GM23338 (cell line): Measurements from ENCODE around the gene TAS2R40.

Source experiments
- EZH2phosphoT487 ChIP-seq: fragments of 200-600 bp; sonication (generic); IDR thresholded peaks from one replicate; pipeline ENCODE4 v1.8.1; 2018; ENCODE audit warnings: antibody characterized with exemption; ENCODE audit not compliant: unreplicated experiment
- TF ChIP-seq, protein P1 (sequence below): IDR thresholded peaks from 2 replicates; pipeline ENCODE4 v1.6.1; 2016; ENCODE audit warnings: antibody characterized with exemption
- TF ChIP-seq, protein P2 (sequence below), 2 experiments: fragments of 200-600 bp in 1 of 2; sonication (generic) in 1 of 2; conservative IDR thresholded peaks; 2 replicates each; pipeline versions ENCODE4 v1.5.1 to v1.6.1; 2016 to 2017; ENCODE audit warnings: antibody characterized with exemption in 2 of 2, low read depth in 2 of 2, mild to moderate bottlenecking in 2 of 2, moderate library complexity in 1 of 2

DNA sequence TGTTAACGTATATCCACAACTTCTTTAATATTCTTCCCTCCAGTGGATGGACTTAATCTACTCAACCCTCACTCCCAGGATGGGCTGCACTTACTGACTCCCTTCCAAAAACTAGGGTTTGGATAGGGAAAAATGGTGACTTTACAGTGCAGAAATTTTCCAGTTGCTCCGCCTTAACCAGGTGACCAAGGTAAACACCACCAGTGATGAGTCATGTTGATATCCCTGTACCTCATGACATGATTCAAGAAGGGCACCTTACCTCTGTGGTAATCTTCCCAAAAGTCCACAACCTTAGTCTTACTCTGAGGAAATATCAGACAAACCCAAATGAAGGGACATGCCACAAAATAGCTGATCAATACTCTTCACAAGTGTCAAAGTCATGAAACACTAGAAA lies 37.9 kb downstream of the TAS2R40 start:
- TF ChIP-seq, protein P1, sequence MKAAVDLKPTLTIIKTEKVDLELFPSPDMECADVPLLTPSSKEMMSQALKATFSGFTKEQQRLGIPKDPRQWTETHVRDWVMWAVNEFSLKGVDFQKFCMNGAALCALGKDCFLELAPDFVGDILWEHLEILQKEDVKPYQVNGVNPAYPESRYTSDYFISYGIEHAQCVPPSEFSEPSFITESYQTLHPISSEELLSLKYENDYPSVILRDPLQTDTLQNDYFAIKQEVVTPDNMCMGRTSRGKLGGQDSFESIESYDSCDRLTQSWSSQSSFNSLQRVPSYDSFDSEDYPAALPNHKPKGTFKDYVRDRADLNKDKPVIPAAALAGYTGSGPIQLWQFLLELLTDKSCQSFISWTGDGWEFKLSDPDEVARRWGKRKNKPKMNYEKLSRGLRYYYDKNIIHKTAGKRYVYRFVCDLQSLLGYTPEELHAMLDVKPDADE, result no peak
- TF ChIP-seq, protein P2, sequence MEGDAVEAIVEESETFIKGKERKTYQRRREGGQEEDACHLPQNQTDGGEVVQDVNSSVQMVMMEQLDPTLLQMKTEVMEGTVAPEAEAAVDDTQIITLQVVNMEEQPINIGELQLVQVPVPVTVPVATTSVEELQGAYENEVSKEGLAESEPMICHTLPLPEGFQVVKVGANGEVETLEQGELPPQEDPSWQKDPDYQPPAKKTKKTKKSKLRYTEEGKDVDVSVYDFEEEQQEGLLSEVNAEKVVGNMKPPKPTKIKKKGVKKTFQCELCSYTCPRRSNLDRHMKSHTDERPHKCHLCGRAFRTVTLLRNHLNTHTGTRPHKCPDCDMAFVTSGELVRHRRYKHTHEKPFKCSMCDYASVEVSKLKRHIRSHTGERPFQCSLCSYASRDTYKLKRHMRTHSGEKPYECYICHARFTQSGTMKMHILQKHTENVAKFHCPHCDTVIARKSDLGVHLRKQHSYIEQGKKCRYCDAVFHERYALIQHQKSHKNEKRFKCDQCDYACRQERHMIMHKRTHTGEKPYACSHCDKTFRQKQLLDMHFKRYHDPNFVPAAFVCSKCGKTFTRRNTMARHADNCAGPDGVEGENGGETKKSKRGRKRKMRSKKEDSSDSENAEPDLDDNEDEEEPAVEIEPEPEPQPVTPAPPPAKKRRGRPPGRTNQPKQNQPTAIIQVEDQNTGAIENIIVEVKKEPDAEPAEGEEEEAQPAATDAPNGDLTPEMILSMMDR (conservative IDR thresholded peaks at IDR 0.05; ENCODE audit: low read depth in 2 of 2), result no peak
- TF ChIP-seq EZH2phosphoT487, result no peak
